Transverse colon (tissue), 4 donors: ENCODE measurements around the gene HAUS5. TPM values are rescaled to one million over a fixed set of nuclear protein-coding genes. Genes with fewer than 3 reads are reported as not detected.

ENCODE experiments used
- DNase-seq: peaks from one replicate; pipeline ENCODE4 v3.0.0-alpha.2; 2019
- H3K27ac ChIP-seq, 4 donors: fragments of 200-600 bp; sonication (generic); 2 replicates each; pipeline ENCODE4 v1.5.1; 2016 to 2018; ENCODE audit warnings: inconsistent platforms in 4 of 4
- H3K27me3 ChIP-seq: fragments of 200-600 bp; sonication (generic); 2 replicates; pipeline ENCODE4 v1.5.1; 2017; ENCODE audit warnings: inconsistent platforms
- H3K36me3 ChIP-seq, 4 donors: fragments of 200-600 bp; sonication (generic); 2 replicates each; pipeline ENCODE4 v1.5.1; 2017 to 2019; ENCODE audit warnings: inconsistent platforms in 4 of 4
- H3K4me1 ChIP-seq, 4 donors: fragments of 200-600 bp; sonication (generic); 2 replicates each; pipeline ENCODE4 v1.5.1; 2017 to 2020; ENCODE audit warnings: inconsistent platforms in 4 of 4
- H3K4me3 ChIP-seq, 4 donors: fragments of 200-600 bp; sonication (generic); 1 replicate in 1 of 4; 2 replicates in 3 of 4; pipeline versions ENCODE4 v1.5.1 to v1.6.1; 2017 to 2019; ENCODE audit warnings: inconsistent platforms in 4 of 4
- H3K9me3 ChIP-seq, 2 donors: fragments of 200-600 bp; sonication (generic); 2 replicates each; pipeline ENCODE4 v1.5.1; 2017 to 2019; ENCODE audit warnings: inconsistent platforms in 2 of 2
- EP300 ChIP-seq: sonication (generic); formaldehyde crosslinking; IDR thresholded peaks from one replicate; pipeline ENCODE4 v1.6.1; 2017; ENCODE audit warnings: antibody characterized with exemption, low read depth
- POLR2A ChIP-seq: fragments of 450-650 bp; IDR thresholded peaks from one replicate; pipeline ENCODE4 v1.6.1; 2016; ENCODE audit warnings: antibody characterized with exemption, mild to moderate bottlenecking, moderate library complexity
- POLR2AphosphoS5 ChIP-seq, 3 donors: sonication (generic); formaldehyde crosslinking; IDR thresholded peaks; one replicate each; pipeline ENCODE4 v1.6.1; 2016; ENCODE audit warnings: antibody characterized with exemption in 3 of 3
- WGBS, 2 donors: methylation state at CpG; one replicate each; pipeline ENCODE4 v1.1.5; 2018; ENCODE audit warnings: low coverage in 1 of 2; 5-methylcytosine and 5-hydroxymethylcytosine counted together
- in situ Hi-C, 4 donors: fragments of 200-750 bp; cut with MboI; loops; one replicate each; pipeline versions ENCODE4 v1.15.0 to v1.15.1; 2017; ENCODE audit warnings: low sequenced_read_pairs in 3 of 4, low pct_ligation_motif_present in 1 of 4, low pct_unique_long_range_greater_than_20kb in 1 of 4
- intact Hi-C: fragments of 100-400 bp; cut with DNase I; formaldehyde crosslinking; loops from one replicate; pipeline ENCODE4 v1.15.1; 2023; ENCODE audit warnings: low total_unique reads
- total RNA-seq, 4 donors: library from RNA; depleted of rRNA; stranded (reverse); fragments of >200 nt; gene quantifications; one replicate each; pipeline ENCODE4 v1.1.0, GENCODE V29; 2016
- TF ChIP-seq, protein P1 (sequence below), 5 experiments: fragments of 200-600 bp in 3 of 5; fragments of 450-650 bp in 2 of 5; sonication (generic) in 3 of 5; IDR thresholded peaks; 1 replicate in 2 of 5; 2 replicates in 3 of 5; pipeline ENCODE4 v1.5.1; 2016 to 2017; ENCODE audit warnings: antibody characterized with exemption in 5 of 5, inconsistent platforms in 3 of 5, mild to moderate bottlenecking in 2 of 5, moderate library complexity in 1 of 5

Gene HAUS5
- total RNA-seq, 4 donors from 2014 or later = 3.7 to 6.6 (median 5.2) TPM

DNA sequence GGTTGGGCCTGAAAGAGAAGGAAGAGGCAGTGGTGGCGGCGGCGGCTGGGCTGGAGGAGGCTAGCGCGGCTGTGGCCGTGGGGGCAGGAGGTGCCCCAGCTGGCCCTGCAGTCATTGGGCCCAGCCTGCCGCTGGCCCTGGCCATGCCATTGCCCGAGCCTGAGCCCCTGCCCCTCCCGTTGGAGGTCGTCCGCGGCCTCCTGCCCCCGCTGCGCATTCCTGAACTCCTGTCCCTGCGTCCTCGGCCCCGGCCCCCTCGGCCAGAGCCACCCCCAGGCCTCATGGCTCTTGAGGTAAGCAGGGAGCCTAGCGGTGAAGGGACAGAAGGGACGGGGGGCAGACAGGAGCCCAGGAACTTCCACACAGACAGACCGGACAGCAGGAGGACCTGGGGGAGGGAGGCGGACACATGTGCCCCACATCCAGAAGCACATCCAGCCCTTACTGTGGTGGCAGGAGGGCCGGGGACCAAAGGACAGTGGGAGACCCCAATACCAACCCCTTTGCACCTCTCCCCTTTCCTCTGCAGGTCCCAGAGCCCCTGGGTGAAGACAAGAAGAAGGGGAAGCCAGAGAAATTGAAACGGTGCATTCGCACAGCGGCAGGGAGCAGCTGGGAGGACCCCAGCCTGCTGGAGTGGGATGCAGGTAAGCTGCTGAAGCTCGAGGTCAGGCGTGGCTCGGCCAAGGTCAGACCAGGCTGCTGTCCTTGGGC lies 21.3 kb downstream of the HAUS5 start:
- Histone ChIP-seq H3K36me3 (peaks cover 0 to 68% (median 21%) of the 10 kb centered on the region in 4 donors), H3K27me3 (no peaks in the 10 kb centered on the region), H3K4me1 (peaks cover 6 to 14% (median 11%) of the 10 kb centered on the region in 4 donors), H3K4me3 (no peak overlapping the region), H3K27ac (no peak overlapping the region), H3K9me3 (no peaks in the 10 kb centered on the region)
- DNase-seq = no peak
- in situ Hi-C loops = no loop called here
- TF ChIP-seq POLR2A (no peak), POLR2AphosphoS5 (IDR thresholded peaks at IDR 0.05) (no peak), EP300 (no peak)
- TF ChIP-seq, protein P1, sequence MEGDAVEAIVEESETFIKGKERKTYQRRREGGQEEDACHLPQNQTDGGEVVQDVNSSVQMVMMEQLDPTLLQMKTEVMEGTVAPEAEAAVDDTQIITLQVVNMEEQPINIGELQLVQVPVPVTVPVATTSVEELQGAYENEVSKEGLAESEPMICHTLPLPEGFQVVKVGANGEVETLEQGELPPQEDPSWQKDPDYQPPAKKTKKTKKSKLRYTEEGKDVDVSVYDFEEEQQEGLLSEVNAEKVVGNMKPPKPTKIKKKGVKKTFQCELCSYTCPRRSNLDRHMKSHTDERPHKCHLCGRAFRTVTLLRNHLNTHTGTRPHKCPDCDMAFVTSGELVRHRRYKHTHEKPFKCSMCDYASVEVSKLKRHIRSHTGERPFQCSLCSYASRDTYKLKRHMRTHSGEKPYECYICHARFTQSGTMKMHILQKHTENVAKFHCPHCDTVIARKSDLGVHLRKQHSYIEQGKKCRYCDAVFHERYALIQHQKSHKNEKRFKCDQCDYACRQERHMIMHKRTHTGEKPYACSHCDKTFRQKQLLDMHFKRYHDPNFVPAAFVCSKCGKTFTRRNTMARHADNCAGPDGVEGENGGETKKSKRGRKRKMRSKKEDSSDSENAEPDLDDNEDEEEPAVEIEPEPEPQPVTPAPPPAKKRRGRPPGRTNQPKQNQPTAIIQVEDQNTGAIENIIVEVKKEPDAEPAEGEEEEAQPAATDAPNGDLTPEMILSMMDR (IDR thresholded peaks at IDR 0.05) = no peak
- intact Hi-C loops = loop anchor here (10.0 kb wide), 1 partner anchor 89 kb away; the partner anchor contains the start of gene TMEM147
- WGBS, 2 donors = 92% methylated on average over 29 of the region's 29 CpGs; no CpG with 5 or more reads in 1 of the 2 donors

DNA sequence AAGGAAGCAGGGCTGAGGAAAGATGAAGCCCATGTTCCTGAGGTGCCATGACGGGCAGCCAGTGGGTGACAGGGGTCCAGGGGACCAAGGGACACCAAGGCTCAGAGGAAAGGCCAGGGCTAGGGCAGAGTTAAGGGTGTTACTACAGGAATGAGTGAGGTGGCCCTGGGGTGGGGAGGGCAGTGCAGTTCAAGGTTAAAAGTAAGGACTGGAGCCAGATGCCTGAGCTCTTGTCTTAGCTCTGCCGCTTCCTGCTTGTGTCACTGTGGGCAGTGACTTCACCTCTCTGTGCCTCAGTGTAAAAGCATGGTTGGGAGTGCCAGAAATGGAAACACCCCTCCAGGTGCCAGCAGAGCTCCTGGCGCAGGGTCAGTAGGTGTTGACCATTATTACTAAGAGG lies 24.1 kb downstream of the HAUS5 start:
- Histone ChIP-seq H3K4me1 (peaks cover 0 to 4% (median 1%) of the 10 kb centered on the region in 4 donors), H3K27me3 (no peaks in the 10 kb centered on the region), H3K9me3 (no peaks in the 10 kb centered on the region), H3K27ac (no peak overlapping the region), H3K4me3 (no peak overlapping the region), H3K36me3 (peaks cover 0 to 56% (median 16%) of the 10 kb centered on the region in 4 donors)
- in situ Hi-C loops = no loop called here
- DNase-seq = no peak
- TF ChIP-seq EP300 (no peak), POLR2AphosphoS5 (IDR thresholded peaks at IDR 0.05) (no peak), POLR2A (no peak)
- TF ChIP-seq, protein P1 (IDR thresholded peaks at IDR 0.05) = no peak
- WGBS, 2 donors = 93 to 100% methylated on average over 1 to 3 of the region's 3 CpGs
- intact Hi-C loops = loop anchor here (10.0 kb wide), 1 partner anchor 92 kb away; the partner anchor contains the start of gene TMEM147

DNA sequence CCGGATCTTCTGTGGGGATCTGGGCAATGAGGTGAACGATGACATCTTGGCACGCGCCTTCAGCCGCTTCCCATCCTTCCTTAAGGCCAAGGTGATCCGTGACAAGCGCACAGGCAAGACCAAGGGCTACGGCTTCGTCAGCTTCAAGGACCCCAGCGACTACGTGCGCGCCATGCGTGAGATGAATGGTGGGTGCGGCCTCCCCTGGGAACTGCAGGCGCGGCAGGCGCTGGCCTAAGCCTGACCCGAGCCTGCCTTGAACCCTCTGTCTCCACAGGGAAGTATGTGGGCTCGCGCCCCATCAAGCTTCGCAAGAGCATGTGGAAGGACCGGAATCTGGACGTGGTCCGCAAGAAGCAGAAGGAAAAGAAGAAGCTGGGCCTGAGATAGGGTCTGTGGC lies 24.6 kb downstream of the HAUS5 start:
- intact Hi-C loops (loop anchor here (10.0 kb wide), 1 partner anchor 92 kb away; the partner anchor contains the start of gene TMEM147), in situ Hi-C loops (no loop called here)
- Histone ChIP-seq H3K9me3 (no peaks in the 10 kb centered on the region), H3K36me3 (peaks cover 0 to 52% (median 15%) of the 10 kb centered on the region in 4 donors), H3K4me1 (peaks cover 0 to 8% (median 3%) of the 10 kb centered on the region in 4 donors), H3K4me3 (no peak overlapping the region), H3K27ac (no peak overlapping the region), H3K27me3 (no peaks in the 10 kb centered on the region)
- DNase-seq = no peak
- TF ChIP-seq POLR2AphosphoS5 (IDR thresholded peaks at IDR 0.05) = no peak
- TF ChIP-seq, protein P1 (IDR thresholded peaks at IDR 0.05) = no peak
- TF ChIP-seq POLR2A = no peak
- TF ChIP-seq EP300 = no peak
- 95% methylated on average over 25 of the region's 25 CpGs; no CpG with 5 or more reads in 1 of the 2 donors for WGBS, 2 donors

DNA sequence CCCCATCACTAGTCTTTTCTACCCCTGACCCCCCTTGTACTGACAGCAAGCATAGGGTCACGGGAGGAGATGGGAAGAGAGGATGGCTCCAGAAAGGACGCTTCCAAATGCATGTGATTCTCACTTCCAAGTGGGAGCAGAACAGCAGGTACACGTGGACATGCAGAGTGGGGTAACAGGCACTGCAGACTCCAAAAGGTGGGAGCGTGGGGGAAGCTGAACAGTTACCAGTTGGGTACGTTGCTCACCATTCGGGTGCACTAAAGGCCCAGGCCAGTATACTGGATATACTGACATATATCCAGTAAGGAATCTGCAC lies 26.7 kb downstream of the HAUS5 start:
- H3K9me3 ChIP-seq = no peaks in the 10 kb centered on the region
- H3K36me3 ChIP-seq = peaks cover 0 to 31% (median 10%) of the 10 kb centered on the region in 4 donors
- H3K27ac ChIP-seq = no peak overlapping the region
- no peaks in the 10 kb centered on the region for H3K27me3 ChIP-seq
- TF ChIP-seq EP300 (no peak), POLR2A (no peak), POLR2AphosphoS5 (IDR thresholded peaks at IDR 0.05) (no peak)
- TF ChIP-seq, protein P1 (IDR thresholded peaks at IDR 0.05) = no peak
- in situ Hi-C loops (no loop called here), intact Hi-C loops (loop anchor here (10.0 kb wide), 1 partner anchor 94 kb away; the partner anchor contains the start of gene TMEM147)
- no peak for DNase-seq
- H3K4me3 ChIP-seq = no peak overlapping the region
- peaks cover 4 to 18% (median 11%) of the 10 kb centered on the region in 4 donors for H3K4me1 ChIP-seq
- WGBS, 2 donors = 39 to 66% methylated on average over 6 of the region's 6 CpGs
